Skeletal muscle cell (primary cell): ENCODE data around the gene TECR.
"Not testable (repeated sequence)": the region's sequence is repeated elsewhere in the genome, so short reads cannot be mapped to it uniquely, and the experiment has no call there.

Experiments used
- DNase-seq: peaks from one replicate; pipeline ENCODE4 v3.0.0-alpha.2; 2010; ENCODE audit warnings: low read depth
- H3K4me3 ChIP-seq: 2 replicates; pipeline ENCODE4 v1.5.1; 2011; ENCODE audit warnings: low read depth, mild to moderate bottlenecking, control low read depth, low read length, moderate library complexity

The TECR gene

DNA sequence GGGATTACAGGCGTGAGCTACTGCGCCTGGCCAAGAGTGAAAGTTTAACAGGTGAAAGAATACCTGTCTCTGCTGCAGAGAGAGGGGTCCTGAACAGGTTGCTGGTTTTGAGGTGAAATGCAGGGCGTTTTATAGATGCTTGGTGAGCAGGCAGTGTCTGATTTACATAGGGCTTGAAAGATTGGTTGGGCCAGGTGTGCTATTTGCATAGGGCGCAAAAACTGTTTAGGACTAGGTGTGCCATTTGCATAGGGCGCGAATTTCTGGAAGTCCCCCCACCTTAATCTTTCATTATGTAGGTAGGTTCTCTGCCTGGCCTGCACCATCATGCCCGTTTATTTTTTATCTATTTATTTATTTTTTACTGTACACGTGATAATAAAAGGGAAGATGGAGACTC, 47.0 kb downstream of the TECR start:
- no peak for DNase-seq
- H3K4me3 ChIP-seq = no peak overlapping the region

GRCh38 chr19:14577264-14577663, 47.9 kb downstream of the TECR start:
- H3K4me3 ChIP-seq = no peak overlapping the region
- DNase-seq = no peak

DNA sequence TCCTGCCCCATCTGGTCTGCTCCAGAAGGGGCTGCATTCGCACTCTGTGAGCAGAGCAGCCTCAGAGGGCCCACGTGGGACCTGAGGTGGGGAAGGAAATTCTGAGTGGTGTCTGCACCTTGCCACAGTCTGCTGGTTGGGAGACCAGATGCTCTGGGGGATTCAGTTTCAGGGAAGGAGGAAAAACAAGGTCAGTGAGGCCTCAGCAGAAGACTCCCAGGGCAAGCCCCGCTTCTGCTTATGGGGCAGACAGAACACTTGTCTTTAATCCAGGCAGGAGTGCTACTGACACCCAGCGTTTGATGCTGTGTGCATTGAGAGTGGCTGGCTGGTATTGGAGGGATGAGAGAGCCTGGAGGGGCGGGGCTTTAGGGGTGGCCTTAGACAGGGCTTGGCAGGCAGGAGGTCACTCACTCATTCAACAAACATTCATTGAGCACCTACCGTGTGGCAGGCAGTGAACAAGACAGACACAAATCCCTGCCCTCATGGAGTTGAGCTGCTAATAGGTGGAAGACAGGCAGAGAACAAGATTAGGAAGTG, 48.6 kb downstream of the TECR start:
- no peak for DNase-seq

GRCh38 chr19:14580623-14581237, 51.3 kb downstream of the TECR start:
- no peak overlapping the region for H3K4me3 ChIP-seq
- DNase-seq = no peak

More for the DNA sequence above, 48.6 kb downstream of the TECR start:
- no peak overlapping the region for H3K4me3 ChIP-seq

DNA sequence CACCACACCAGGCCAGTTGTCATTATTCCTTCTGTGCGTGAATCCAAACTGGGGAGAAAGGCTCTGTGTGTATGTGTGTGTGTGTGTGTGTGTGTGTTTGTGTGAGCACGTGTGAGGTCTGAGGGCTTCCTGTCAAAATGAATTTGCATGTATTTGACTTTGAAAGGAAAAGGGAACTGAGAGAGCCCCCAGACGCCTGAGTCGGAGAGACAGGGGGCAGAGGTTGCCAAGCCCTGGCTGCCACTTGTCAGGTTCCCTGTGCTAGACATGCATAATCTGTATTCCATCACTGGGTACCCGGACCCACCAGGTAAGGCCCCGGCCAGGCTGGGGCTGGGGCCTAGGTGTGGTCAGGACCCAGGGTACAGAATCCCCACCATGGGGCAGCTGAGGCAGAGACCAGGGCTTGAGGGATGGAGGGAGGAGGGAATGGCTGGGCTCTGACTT, 53.5 kb downstream of the TECR start, which contains the start of gene CLEC17A:
Gene CLEC17A, plus strand, starts transcription at position 191 of the 447 bp plus-strand sequence. Its CDS starts 77 bp downstream, at position 268.
- no peak within 1 kb of the TSS for H3K4me3 ChIP-seq
- no peak for DNase-seq

- not testable (repeated sequence) for H3K4me3 ChIP-seq, DNase-seq
These were observed 55.0 kb downstream of the TECR start for GRCh38 chr19:14584372-14584771.

GRCh38 chr19:14585187-14585586, 55.8 kb downstream of the TECR start:
- peak; percentile 67 for DNase-seq
- not testable (repeated sequence) for H3K4me3 ChIP-seq

- H3K4me3 ChIP-seq = not testable (repeated sequence)
- DNase-seq = peak; percentile 15
These were observed 60.0 kb downstream of the TECR start for GRCh38 chr19:14589433-14589832.

DNA sequence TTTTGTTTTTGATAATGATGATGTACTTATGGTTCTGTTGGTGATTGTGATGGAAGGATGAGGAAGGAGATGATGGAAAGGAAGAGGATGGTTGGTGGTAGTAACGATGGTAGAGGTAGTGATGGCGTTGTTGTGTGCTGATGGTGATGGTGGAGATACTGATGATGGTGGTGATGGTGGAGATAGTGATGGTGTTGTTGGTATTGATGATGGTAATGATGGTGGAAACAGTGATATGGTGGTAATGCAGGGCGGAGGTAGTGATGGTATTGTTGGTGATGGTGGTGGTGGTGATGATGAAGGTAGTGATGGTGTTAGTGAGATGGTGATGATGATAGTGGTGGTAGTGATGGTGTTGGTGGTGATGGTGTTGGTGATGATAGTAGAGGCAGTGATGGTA, 66.2 kb downstream of the TECR start:
- no peak for DNase-seq
- no peak overlapping the region for H3K4me3 ChIP-seq

DNA sequence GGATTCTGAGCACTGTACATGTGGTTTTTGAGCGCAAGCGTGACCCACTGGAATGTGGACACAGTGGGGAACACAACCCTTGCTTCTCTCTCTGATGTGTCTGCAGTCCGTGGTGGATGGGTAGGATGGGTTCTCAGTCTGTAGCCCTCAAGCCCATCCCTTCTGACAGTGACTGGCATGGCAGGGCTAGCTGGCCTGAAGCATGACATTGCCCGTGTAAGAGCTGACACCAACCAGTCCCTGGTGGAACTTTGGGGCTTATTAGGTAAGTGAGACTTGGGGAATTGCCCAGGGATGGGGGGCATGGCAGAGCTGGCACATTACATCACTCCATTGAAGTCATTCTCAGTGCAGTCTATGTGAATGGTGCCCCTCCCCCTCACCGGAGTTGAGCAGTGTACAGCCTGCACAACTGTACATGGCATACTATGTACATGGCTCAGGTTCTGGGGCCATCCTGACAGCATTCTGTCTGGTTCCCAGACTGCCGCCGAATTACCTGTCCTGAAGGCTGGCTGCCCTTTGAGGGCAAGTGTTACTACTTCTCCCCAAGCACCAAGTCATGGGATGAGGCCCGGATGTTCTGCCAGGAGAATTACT, 70.3 kb downstream of the TECR start:
- DNase-seq = no peak
- no peak overlapping the region for H3K4me3 ChIP-seq

GRCh38 chr19:14603990-14604387, 74.6 kb downstream of the TECR start:
- no peak for DNase-seq

DNA sequence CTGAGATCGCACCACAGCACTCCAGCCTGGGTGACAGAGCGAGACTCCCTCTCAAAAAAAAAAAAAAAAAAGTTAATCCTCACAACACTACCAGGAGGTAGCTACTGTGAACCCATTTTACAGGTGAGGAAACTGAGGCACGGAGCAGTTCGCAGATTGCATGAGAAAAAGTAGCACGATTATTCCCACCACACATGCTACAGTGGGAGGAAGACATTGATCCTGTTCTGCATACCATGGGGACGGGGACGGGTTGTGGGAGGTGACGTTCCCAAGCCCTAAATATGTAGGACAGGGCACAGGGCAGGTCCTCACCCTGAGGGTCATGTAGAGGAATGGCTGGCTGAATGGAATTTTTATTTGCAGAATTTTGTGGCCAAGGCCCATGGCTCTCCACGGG, 77.2 kb downstream of the TECR start:
- H3K4me3 ChIP-seq = no peak overlapping the region
- no peak for DNase-seq

More at GRCh38 chr19:14603990-14604387, 74.6 kb downstream of the TECR start:
- no peak overlapping the region for H3K4me3 ChIP-seq

- H3K4me3 ChIP-seq = no peak overlapping the region
- no peak for DNase-seq
These were observed 81.7 kb downstream of the TECR start for GRCh38 chr19:14611051-14611450.

- H3K4me3 ChIP-seq, DNase-seq: not testable (repeated sequence)
These were observed 82.8 kb downstream of the TECR start for GRCh38 chr19:14612242-14612641.

GRCh38 chr19:14612657-14613056, 83.3 kb downstream of the TECR start:
- H3K4me3 ChIP-seq = no peak overlapping the region

DNA sequence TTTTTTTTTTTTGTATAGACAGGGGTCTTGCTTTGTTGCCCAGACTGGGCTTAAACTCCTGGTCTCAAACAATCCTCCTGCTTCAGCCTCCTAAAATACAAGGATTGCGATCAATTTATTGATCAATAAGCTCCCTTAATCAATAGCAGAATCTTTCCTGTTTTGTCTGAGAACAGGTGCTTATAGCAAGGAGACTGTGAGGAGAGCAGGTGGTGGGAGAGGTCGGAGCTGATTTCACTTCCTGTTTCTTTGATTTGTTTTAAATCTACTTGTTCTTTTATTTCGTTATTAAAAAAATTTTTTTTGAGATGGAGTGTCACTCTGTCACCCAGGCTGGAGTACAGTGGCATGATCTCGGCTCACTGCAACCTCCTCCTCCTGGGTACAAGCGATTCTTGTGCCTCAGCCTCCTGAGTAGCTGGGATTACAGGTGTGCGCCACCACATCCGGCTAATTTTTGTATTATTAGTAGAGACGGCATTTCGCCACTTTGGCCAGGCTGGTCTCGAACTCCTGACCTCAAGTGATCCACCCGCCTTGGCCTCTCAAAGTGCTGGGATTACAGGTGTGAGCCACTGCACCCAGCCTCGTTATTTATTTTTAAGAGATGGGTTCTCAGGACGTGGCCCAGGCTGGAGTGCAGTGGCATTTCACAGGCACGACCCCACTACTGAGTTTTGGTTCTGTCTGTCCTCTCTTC, 84.2 kb downstream of the TECR start:
- not testable (repeated sequence) for H3K4me3 ChIP-seq

More at GRCh38 chr19:14612657-14613056, 83.3 kb downstream of the TECR start:
- no peak for DNase-seq

GRCh38 chr19:14614099-14614412, 84.7 kb downstream of the TECR start:
- H3K4me3 ChIP-seq = no peak overlapping the region
- no peak for DNase-seq

More for the DNA sequence above, 84.2 kb downstream of the TECR start:
- not testable (repeated sequence) for DNase-seq
